SK-N-SH (cell line): Measurements from ENCODE around the gene SGPL1. TPM values are rescaled to one million over a fixed set of nuclear protein-coding genes. Genes with fewer than 3 reads are reported as not detected.

Source experiments
- CTCF ChIA-PET: fragments of 300-600, 350-600 bp; formaldehyde crosslinking; extraction: SDS; loops from one replicate; lab custom pipeline; 2021; lab: Yijun Ruan, JAX
- POLR2A ChIA-PET: fragments of 350-600 bp; sonication (Branson Sonifier 250); formaldehyde crosslinking; extraction: SDS; loops from one replicate; lab custom pipeline; 2020; ENCODE audit warnings: antibody characterized with exemption, inconsistent platforms; lab: Yijun Ruan, JAX
- DNase-seq: peaks from one replicate; pipeline ENCODE4 v3.0.0; 2012
- H2AFZ ChIP-seq: fragments of 200-600 bp; sonication (generic); 2 replicates; pipeline ENCODE4 v1.8.1; 2016; ENCODE audit warnings: antibody characterized with exemption, mild to moderate bottlenecking, low read depth
- H3F3A ChIP-seq: fragments of 200-600 bp; sonication (generic); replicated peaks from 2 replicates; pipeline ENCODE3; 2016; ENCODE audit warnings: antibody characterized with exemption, mild to moderate bottlenecking; ENCODE audit not compliant: insufficient read depth
- H3K27ac ChIP-seq, 2 experiments: fragments of 200-500 bp in 1 of 2; fragments of 200-600 bp in 1 of 2; sonication (Bioruptor generic) in 1 of 2; sonication (generic), shearing (Covaris generic) in 1 of 2; 2 replicates each; pipeline versions ENCODE4 v1.5.1 to v1.6.1; 2014 to 2016; ENCODE audit warnings: low read depth in 2 of 2, inconsistent platforms in 1 of 2, low read length in 1 of 2, mild to moderate bottlenecking in 1 of 2, mixed read lengths in 1 of 2
- H3K27me3 ChIP-seq: fragments of 200-600 bp; sonication (generic), shearing (Covaris generic); 2 replicates; pipeline ENCODE4 v1.6.1; 2016; ENCODE audit warnings: mixed run types; ENCODE audit not compliant: insufficient read depth
- H3K36me3 ChIP-seq, 2 experiments: fragments of 200-500 bp in 1 of 2; fragments of 200-600 bp in 1 of 2; sonication (Bioruptor generic) in 1 of 2; sonication (generic) in 1 of 2; replicated peaks in 1 of 2; 2 replicates each; pipeline versions ENCODE3 to v1.5.1; 2014 to 2016; ENCODE audit warnings: low read length in 1 of 2, mild to moderate bottlenecking in 1 of 2; ENCODE audit not compliant: insufficient read depth in 2 of 2, control insufficient read depth in 1 of 2
- H3K4me1 ChIP-seq, 2 experiments: fragments of 200-500 bp in 1 of 2; fragments of 200-600 bp in 1 of 2; sonication (Bioruptor generic) in 1 of 2; sonication (generic), shearing (Covaris generic) in 1 of 2; 2 replicates each; pipeline versions ENCODE4 v1.5.1 to v1.6.1; 2014 to 2016; ENCODE audit warnings: low read depth in 1 of 2, low read length in 1 of 2, mixed run types in 1 of 2; ENCODE audit not compliant: insufficient read depth in 2 of 2, control insufficient read depth in 1 of 2
- H3K4me2 ChIP-seq: fragments of 200-600 bp; sonication (generic), shearing (Covaris generic); 2 replicates; pipeline ENCODE4 v1.6.1; 2017; ENCODE audit warnings: mixed run types
- H3K4me3 ChIP-seq, 2 experiments: fragments of 200-500 bp in 1 of 2; fragments of 200-600 bp in 1 of 2; sonication (Bioruptor generic) in 1 of 2; sonication (generic), shearing (Covaris generic) in 1 of 2; 2 replicates each; pipeline versions ENCODE4 v1.5.1 to v1.8.1; 2014 to 2016; ENCODE audit warnings: low read depth in 2 of 2, inconsistent platforms in 1 of 2, low read length in 1 of 2, mild to moderate bottlenecking in 1 of 2, mixed read lengths in 1 of 2, moderate library complexity in 1 of 2
- H3K79me2 ChIP-seq: fragments of 200-600 bp; sonication (generic); 2 replicates; pipeline ENCODE4 v1.8.1; 2017; ENCODE audit warnings: mild to moderate bottlenecking; ENCODE audit not compliant: insufficient read depth
- H3K9ac ChIP-seq: fragments of 200-600 bp; sonication (generic); 2 replicates; pipeline ENCODE4 v1.6.1; 2017; ENCODE audit warnings: mixed run types
- H3K9me2 ChIP-seq: fragments of 200-600 bp; sonication (generic); 2 replicates; pipeline ENCODE4 v1.6.1; 2017; ENCODE audit warnings: mixed run types
- H3K9me3 ChIP-seq: fragments of 200-600 bp; sonication (generic); 2 replicates; pipeline ENCODE4 v1.6.1; 2017; ENCODE audit warnings: mixed run types, mild to moderate bottlenecking, moderate library complexity
- H4K20me1 ChIP-seq: fragments of 200-600 bp; sonication (generic); 2 replicates; pipeline ENCODE4 v1.6.1; 2017; ENCODE audit warnings: mild to moderate bottlenecking, mixed run types; ENCODE audit not compliant: insufficient read depth
- FOXJ3 ChIP-seq: sonication (generic); formaldehyde crosslinking; IDR thresholded peaks from 2 replicates; pipeline ENCODE4 v1.5.1; 2020; ENCODE audit warnings: mild to moderate bottlenecking, missing genetic modification reagents
- FOXM1 ChIP-seq: IDR thresholded peaks from 2 replicates; pipeline ENCODE4 v1.4.0; 2012; ENCODE audit warnings: low read depth, mild to moderate bottlenecking
- MEF2A ChIP-seq: IDR thresholded peaks from 2 replicates; pipeline ENCODE4 v1.4.0; 2012; ENCODE audit warnings: low read depth, borderline replicate concordance
- NFIC ChIP-seq: IDR thresholded peaks from 2 replicates; pipeline ENCODE4 v1.4.0; 2012; ENCODE audit warnings: borderline replicate concordance
- RFX5 ChIP-seq: IDR thresholded peaks from 2 replicates; pipeline ENCODE4 v1.6.1; 2012; ENCODE audit warnings: mild to moderate bottlenecking, improper control_type of control experiment, low read length
- SIN3A ChIP-seq: IDR thresholded peaks from 2 replicates; pipeline ENCODE4 v1.6.1; 2012; ENCODE audit warnings: low read depth, mild to moderate bottlenecking, low read length, moderate library complexity, borderline replicate concordance
- TAF1 ChIP-seq: IDR thresholded peaks from 2 replicates; pipeline ENCODE4 v1.6.1; 2012; ENCODE audit warnings: low read depth, mild to moderate bottlenecking, low read length, moderate library complexity, borderline replicate concordance
- TCF12 ChIP-seq: IDR thresholded peaks from 2 replicates; pipeline ENCODE4 v1.4.0; 2012
- YY1 ChIP-seq: IDR thresholded peaks from 2 replicates; pipeline ENCODE4 v1.4.0; 2012; ENCODE audit warnings: low read depth, mild to moderate bottlenecking
- WGBS: methylation state at CpG from one replicate; pipeline ENCODE4 v1.1.6; 2017; ENCODE audit warnings: low lambda C conversion rate; 5-methylcytosine and 5-hydroxymethylcytosine counted together
- polyA plus RNA-seq, 3 experiments: library from polyadenylated mRNA; depleted of rRNA; stranded (reverse); fragments of >200 nt; gene quantifications; 2 replicates each; pipeline ENCODE4 v1.2.3, GENCODE V29; 2012
- TF ChIP-seq, protein P1 (sequence below): IDR thresholded peaks from 2 replicates; pipeline ENCODE4 v1.4.0; 2012; ENCODE audit warnings: low read depth, borderline replicate concordance
- TF ChIP-seq, protein P2 (sequence below): fragments of 150-350 bp; IDR thresholded peaks from 2 replicates; pipeline ENCODE4 v1.6.1; 2017; ENCODE audit warnings: antibody characterized with exemption, low read length, low read depth, borderline replicate concordance
- TF ChIP-seq, protein P3 (sequence below): IDR thresholded peaks from 2 replicates; pipeline ENCODE4; 2012

Gene SGPL1
- polyA plus RNA-seq, 1 of the 3 experiments (the other 2 are of a cell fraction): 11.8 TPM

DNA sequence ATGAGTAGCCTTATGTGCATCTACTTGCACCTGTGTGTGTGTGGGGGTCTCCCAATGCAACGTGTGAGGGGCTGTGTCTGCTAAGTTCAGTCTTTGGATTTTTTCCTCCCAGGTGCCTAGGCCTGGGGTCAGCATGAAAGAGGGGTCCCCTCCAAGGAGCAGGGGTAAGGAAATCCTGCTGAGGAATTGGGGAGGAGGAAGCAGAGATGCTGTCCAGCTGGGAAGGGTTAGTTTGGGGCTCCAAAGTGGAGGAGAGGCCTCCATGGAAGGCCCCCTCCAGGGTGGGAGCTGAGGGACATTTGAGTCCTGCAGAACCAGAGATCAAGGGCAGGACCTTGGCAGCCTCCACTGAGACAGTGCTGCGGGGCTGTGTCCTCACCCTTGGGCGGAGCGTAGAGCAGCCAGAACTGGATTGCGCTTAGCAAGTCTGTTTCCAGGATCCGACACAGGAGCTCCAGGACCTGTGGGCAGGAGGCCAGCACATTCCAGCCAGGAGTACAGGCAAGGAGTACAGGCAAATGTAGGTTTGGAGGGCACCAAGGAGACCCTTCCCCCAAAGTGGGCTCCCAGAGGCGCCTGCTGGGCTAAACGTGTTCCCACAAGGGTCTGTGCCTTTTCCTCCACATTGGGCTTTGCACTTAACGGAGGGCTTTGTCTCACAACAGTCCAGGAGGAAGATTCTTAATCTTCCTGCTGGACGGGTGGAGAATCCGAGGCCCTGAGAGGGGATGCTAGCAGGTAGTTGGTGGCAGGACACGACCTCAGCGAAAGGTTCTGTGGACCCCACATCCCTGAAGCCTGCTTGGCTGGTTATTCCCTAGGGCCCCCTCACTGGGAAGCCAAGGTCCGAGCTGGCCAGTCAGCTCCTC is 40.7 kb upstream of the SGPL1 start:
- H3F3A ChIP-seq: no peaks in the 10 kb centered on the region
- peaks cover 0 to 10% of the 10 kb centered on the region in 2 experiments; a peak in 1 of 4 replicates for H3K4me1 ChIP-seq
- TF ChIP-seq MEF2A (no peak), SIN3A (no peak), NFIC (no peak), FOXM1 (no peak), YY1 (no peak)
- TF ChIP-seq, protein P1, sequence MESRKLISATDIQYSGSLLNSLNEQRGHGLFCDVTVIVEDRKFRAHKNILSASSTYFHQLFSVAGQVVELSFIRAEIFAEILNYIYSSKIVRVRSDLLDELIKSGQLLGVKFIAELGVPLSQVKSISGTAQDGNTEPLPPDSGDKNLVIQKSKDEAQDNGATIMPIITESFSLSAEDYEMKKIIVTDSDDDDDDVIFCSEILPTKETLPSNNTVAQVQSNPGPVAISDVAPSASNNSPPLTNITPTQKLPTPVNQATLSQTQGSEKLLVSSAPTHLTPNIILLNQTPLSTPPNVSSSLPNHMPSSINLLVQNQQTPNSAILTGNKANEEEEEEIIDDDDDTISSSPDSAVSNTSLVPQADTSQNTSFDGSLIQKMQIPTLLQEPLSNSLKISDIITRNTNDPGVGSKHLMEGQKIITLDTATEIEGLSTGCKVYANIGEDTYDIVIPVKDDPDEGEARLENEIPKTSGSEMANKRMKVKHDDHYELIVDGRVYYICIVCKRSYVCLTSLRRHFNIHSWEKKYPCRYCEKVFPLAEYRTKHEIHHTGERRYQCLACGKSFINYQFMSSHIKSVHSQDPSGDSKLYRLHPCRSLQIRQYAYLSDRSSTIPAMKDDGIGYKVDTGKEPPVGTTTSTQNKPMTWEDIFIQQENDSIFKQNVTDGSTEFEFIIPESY: no peak
- TF ChIP-seq, protein P2, sequence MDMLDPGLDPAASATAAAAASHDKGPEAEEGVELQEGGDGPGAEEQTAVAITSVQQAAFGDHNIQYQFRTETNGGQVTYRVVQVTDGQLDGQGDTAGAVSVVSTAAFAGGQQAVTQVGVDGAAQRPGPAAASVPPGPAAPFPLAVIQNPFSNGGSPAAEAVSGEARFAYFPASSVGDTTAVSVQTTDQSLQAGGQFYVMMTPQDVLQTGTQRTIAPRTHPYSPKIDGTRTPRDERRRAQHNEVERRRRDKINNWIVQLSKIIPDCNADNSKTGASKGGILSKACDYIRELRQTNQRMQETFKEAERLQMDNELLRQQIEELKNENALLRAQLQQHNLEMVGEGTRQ: no peak
- POLR2A ChIA-PET: interaction anchor here (0.6 kb wide), 1 partner anchor 38 kb away, joined by 5 read pairs; no protein-coding TSS in a partner anchor
- no peak overlapping the region for H3K4me2 ChIP-seq
- H3K79me2 ChIP-seq: no peaks in the 10 kb centered on the region
- no peaks in the 10 kb centered on the region for H4K20me1 ChIP-seq
- no peaks in the 10 kb centered on the region for H3K9me2 ChIP-seq
- DNase-seq: peak; percentile 12
- no peak overlapping the region for H3K27ac ChIP-seq
- H3K36me3 ChIP-seq: no peaks in the 10 kb centered on the region
- H3K9ac ChIP-seq: no peak overlapping the region
- no peak overlapping the region for H2AFZ ChIP-seq
- no peaks in the 10 kb centered on the region for H3K9me3 ChIP-seq
- no peaks in the 10 kb centered on the region; the same call in 1 of the 2 replicates for H3K27me3 ChIP-seq
- H3K4me3 ChIP-seq: no peak overlapping the region
- CTCF ChIA-PET: interaction anchor here (2.5 kb wide), 1 partner anchor 16 kb away, joined by 11 read pairs; no protein-coding TSS in a partner anchor
- WGBS: 43% methylated on average over 3 of the region's 14 CpGs

DNA sequence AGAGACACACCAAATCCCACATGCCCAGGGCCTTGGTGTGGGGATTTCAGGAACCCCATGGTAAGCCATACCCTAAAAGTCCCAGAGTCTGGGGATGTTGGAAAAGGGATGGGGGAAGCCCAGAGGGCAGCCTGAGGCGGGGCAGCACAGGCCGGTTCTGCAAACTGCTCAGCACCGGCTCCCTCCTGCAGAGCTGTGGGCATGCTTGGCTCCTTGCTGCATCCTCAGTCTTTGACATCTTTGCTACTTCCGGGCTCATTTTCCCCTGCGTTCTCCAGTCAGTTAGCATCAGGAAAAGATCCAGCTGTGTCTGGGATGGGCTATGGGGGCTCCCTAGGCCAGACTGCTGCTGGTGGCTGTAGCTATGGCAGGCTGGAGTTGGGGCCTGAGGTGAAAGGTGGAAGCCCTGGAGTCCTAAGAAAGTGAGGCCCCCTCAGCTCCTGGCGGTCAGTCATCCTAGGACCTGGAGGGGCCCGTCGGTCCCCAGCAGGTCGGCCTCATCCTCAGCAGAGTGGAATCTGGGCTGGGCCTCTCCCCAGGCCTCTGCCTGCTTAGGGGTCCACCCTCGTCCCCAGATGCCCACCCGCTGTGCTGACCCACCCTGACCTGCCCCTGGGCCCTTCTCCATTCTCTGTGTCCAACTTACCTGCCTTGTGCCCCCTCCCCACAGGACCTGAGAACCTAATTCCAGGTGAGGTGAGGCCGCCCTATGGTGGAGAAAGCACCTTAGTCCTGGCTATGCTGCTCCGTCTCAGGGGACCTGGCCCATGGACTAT is 39.9 kb upstream of the SGPL1 start:
- Histone ChIP-seq H3K36me3 (no peaks in the 10 kb centered on the region), H3K27me3 (no peaks in the 10 kb centered on the region; the same call in 1 of the 2 replicates), H3K4me2 (no peak overlapping the region), H3K4me1 (peaks cover 0 to 10% of the 10 kb centered on the region in 2 experiments; a peak in 1 of 4 replicates), H3K9me3 (no peaks in the 10 kb centered on the region), H3K4me3 (no peak overlapping the region), H2AFZ (no peak overlapping the region), H3K9ac (no peak overlapping the region), H3F3A (no peaks in the 10 kb centered on the region), H4K20me1 (no peaks in the 10 kb centered on the region), H3K9me2 (no peaks in the 10 kb centered on the region), H3K79me2 (no peaks in the 10 kb centered on the region), H3K27ac (no peak overlapping the region)
- peak; percentile 7 for DNase-seq
- CTCF ChIA-PET: no interaction called here
- POLR2A ChIA-PET: no interaction called here
- 55% methylated on average over 5 of the region's 13 CpGs for WGBS
- TF ChIP-seq, protein P2: no peak
- TF ChIP-seq, protein P3, sequence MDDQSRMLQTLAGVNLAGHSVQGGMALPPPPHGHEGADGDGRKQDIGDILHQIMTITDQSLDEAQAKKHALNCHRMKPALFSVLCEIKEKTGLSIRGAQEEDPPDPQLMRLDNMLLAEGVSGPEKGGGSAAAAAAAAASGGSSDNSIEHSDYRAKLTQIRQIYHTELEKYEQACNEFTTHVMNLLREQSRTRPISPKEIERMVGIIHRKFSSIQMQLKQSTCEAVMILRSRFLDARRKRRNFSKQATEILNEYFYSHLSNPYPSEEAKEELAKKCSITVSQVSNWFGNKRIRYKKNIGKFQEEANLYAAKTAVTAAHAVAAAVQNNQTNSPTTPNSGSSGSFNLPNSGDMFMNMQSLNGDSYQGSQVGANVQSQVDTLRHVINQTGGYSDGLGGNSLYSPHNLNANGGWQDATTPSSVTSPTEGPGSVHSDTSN: no peak
- no peak for TF ChIP-seq NFIC
- no peak for TF ChIP-seq RFX5
- TF ChIP-seq FOXJ3: no peak
- no peak for TF ChIP-seq TCF12
- no peak for TF ChIP-seq TAF1
